K562 (cell line): Measurements from ENCODE around the gene NRP1. TPM values are rescaled to one million over a fixed set of nuclear protein-coding genes. Genes with fewer than 3 reads are reported as not detected.

ENCODE experiments used
- ATAC-seq: fragments of 200-7000 bp; cut with Tn5 transposase; 3 replicates; pipeline ENCODE4 v1.9.1; 2020; ENCODE audit warnings: moderate library complexity
- BruUV-seq: library from RNA; stranded (reverse); fragments of 400-500 nt; replicated peaks from 2 replicates; lab custom pipeline; 2021; lab: Mats Ljungman, UMichigan
- CTCF ChIA-PET: fragments of 300-600 bp; formaldehyde crosslinking; extraction: SDS; loops from one replicate; lab custom pipeline; 2021; ENCODE audit warnings: low intra/inter-chr PET ratio; lab: Yijun Ruan, JAX
- POLR2A ChIA-PET: fragments of 300-600, 350-650 bp; sonication (Branson Sonifier 250); formaldehyde crosslinking; extraction: SDS; loops from one replicate; lab custom pipeline; 2021; ENCODE audit warnings: antibody characterized with exemption, inconsistent platforms; lab: Yijun Ruan, JAX
- DNase-seq, 4 experiments: peaks; one replicate each; pipeline versions ENCODE4 v3.0.0 to v3.0.0-alpha.2; 2011 to 2018; ENCODE audit warnings: low spot score in 3 of 4, mixed read lengths in 3 of 4; ENCODE audit errors: extremely low read depth in 1 of 4
- FAIRE-seq: peaks from 2 replicates; lab custom pipeline; 2011; peaks lifted over from hg19 to GRCh38; lab: Jason Lieb, UNC
- H2AFZ ChIP-seq: 2 replicates; pipeline ENCODE4 v1.6.0; 2011; ENCODE audit warnings: low read depth, low read length, control low read depth, inconsistent platforms
- H3K27ac ChIP-seq: fragments of 200-600 bp; 3 replicates; pipeline ENCODE4 v1.8.0; 2011; ENCODE audit warnings: low read depth, mild to moderate bottlenecking, control low read depth, inconsistent platforms, low read length, moderate library complexity, mixed read lengths; ENCODE audit errors: extremely low read depth
- H3K27me3 ChIP-seq, 2 experiments: fragments of 300-600 bp in 1 of 2; 2 replicates in 1 of 2; 3 replicates in 1 of 2; pipeline versions ENCODE4 v1.6.0 to v1.8.0; 2011; ENCODE audit warnings: inconsistent platforms in 2 of 2, low read length in 2 of 2, mild to moderate bottlenecking in 1 of 2, mixed read lengths in 1 of 2, moderate library complexity in 1 of 2; ENCODE audit not compliant: control insufficient read depth in 2 of 2, insufficient read depth in 2 of 2
- H3K36me3 ChIP-seq: fragments of 300-600 bp; 3 replicates; pipeline ENCODE4 v1.8.0; 2011; ENCODE audit warnings: mild to moderate bottlenecking, low read length, inconsistent platforms; ENCODE audit not compliant: control insufficient read depth, insufficient read depth
- H3K4me1 ChIP-seq, 2 experiments: fragments of 200-600 bp in 1 of 2; replicated peaks in 1 of 2; 2 replicates in 1 of 2; 3 replicates in 1 of 2; pipeline versions ENCODE4 v1.5.1 to v1.8.0; 2011; ENCODE audit warnings: inconsistent platforms in 2 of 2, low read length in 2 of 2, mild to moderate bottlenecking in 1 of 2, mixed read lengths in 1 of 2, moderate library complexity in 1 of 2; ENCODE audit not compliant: control insufficient read depth in 2 of 2, insufficient read depth in 2 of 2
- H3K4me2 ChIP-seq: 2 replicates; pipeline ENCODE4 v1.6.1; 2011; ENCODE audit warnings: low read length, control low read depth, inconsistent platforms, mixed read lengths; ENCODE audit not compliant: insufficient read depth
- H3K4me3 ChIP-seq: fragments of 200-600 bp; sonication (generic), shearing (Covaris generic); 2 replicates; pipeline ENCODE4 v1.5.1; 2016; ENCODE audit warnings: control low read depth, inconsistent platforms
- H3K79me2 ChIP-seq: fragments of 200-600 bp; 3 replicates; pipeline ENCODE4 v1.8.0; 2011; ENCODE audit warnings: low read length, inconsistent platforms; ENCODE audit not compliant: control insufficient read depth, insufficient read depth
- H3K9ac ChIP-seq, 2 experiments: 2 replicates each; pipeline versions ENCODE4 v1.6.0 to v1.6.1; 2011; ENCODE audit warnings: low read depth in 2 of 2, low read length in 2 of 2, control low read depth in 1 of 2, inconsistent platforms in 1 of 2, mild to moderate bottlenecking in 1 of 2, mixed read lengths in 1 of 2; ENCODE audit not compliant: insufficient read depth in 1 of 2
- H3K9me1 ChIP-seq: one replicate; pipeline ENCODE4 v1.6.0; 2011; ENCODE audit warnings: inconsistent platforms, mild to moderate bottlenecking, low read length, moderate library complexity; ENCODE audit not compliant: control insufficient read depth, insufficient read depth
- H3K9me3 ChIP-seq: replicated peaks from 2 replicates; pipeline ENCODE4 v1.5.1; 2011; ENCODE audit warnings: low read depth, low read length, inconsistent platforms; ENCODE audit not compliant: control insufficient read depth, insufficient read depth
- H4K20me1 ChIP-seq: replicated peaks from 2 replicates; pipeline ENCODE4 v1.6.1; 2011; ENCODE audit warnings: low read length, inconsistent platforms, mixed read lengths; ENCODE audit not compliant: control insufficient read depth, insufficient read depth
- BRF2 ChIP-seq: IDR thresholded peaks from 3 replicates; pipeline ENCODE4 v1.6.1; 2011; ENCODE audit warnings: borderline replicate concordance, mild to moderate bottlenecking; ENCODE audit not compliant: insufficient read length, insufficient read depth
- KLF13 ChIP-seq: fragments of 450-650 bp; IDR thresholded peaks from 2 replicates; pipeline ENCODE4 v1.6.1; 2016; ENCODE audit warnings: missing genetic modification characterization, low read depth, mild to moderate bottlenecking, missing compliant biosample characterization, moderate library complexity, borderline replicate concordance
- WGBS: fragments of 100-300 bp; shearing (Covaris generic); methylation state at CpG from one replicate; pipeline ENCODE4 v1.1.6; 2016; ENCODE audit warnings: low coverage, mixed read lengths; ENCODE audit not compliant: insufficient coverage; ENCODE audit errors: missing lambda C conversion rate; 5-methylcytosine and 5-hydroxymethylcytosine counted together
- in situ Hi-C: fragments of 300-500 bp; cut with MboI; formaldehyde crosslinking; loops from 4 replicates; pipeline ENCODE4 v1.15.0; 2018; ENCODE audit warnings: inconsistent platforms, mixed read lengths
- intact Hi-C: fragments of 100-400 bp; cut with micrococcal nuclease; formaldehyde crosslinking; loops from 2 replicates; pipeline ENCODE4 v1.14.2; 2022
- polyA plus RNA-seq, 8 experiments: library from polyadenylated mRNA; depleted of rRNA in 4 of 8; stranded (reverse) in 5 of 8; unstranded in 3 of 8; fragments of >200 nt; fragmentation: Nextera tagmentation in 2 of 8; fragmentation: Illumina TruSeq in 1 of 8; extraction: Ambion mirVana in 2 of 8; extraction: Trizol in 1 of 8; gene quantifications; 2 replicates each; pipeline versions ENCODE4 v1.2.1 to v1.2.3, GENCODE V29; 2011 to 2014; ENCODE audit warnings: inconsistent platforms in 1 of 8, missing spikeins in 1 of 8
- total RNA-seq, 7 experiments: library from RNA; depleted of rRNA in 6 of 7; stranded (reverse); fragments of >200 nt in 6 of 7; fragmentation: Illumina TruSeq in 2 of 7; extraction: Trizol in 2 of 7; gene quantifications; 2 replicates each; pipeline versions ENCODE4 v1.2.1 to v1.2.3, GENCODE V29; 2011 to 2021; ENCODE audit warnings: low replicate concordance in 1 of 7

NRP1 gene
- total and polyA plus RNA-seq, 9 of the 15 experiments (the other 6 are each of a cell fraction or from before 2014, with no cell fraction given), result 0.01 to 0.38 (median 0.04) TPM; not detected in 5

GRCh38 chr10:33162248-33162575, 172.3 kb downstream of the NRP1 start (continued):
- no peak for TF ChIP-seq BRF2

- 0% methylated on average over 6 of the region's 6 CpGs for WGBS
- H3K27ac ChIP-seq, result no peak overlapping the region
- no peaks in the 10 kb centered on the region for H3K9me3 ChIP-seq
- no peak for TF ChIP-seq KLF13 (tag)
- ChIA-PET CTCF (no interaction called here), POLR2A (no interaction called here)
- no peak overlapping the region for H3K4me3 ChIP-seq
- BruUV-seq, result no TSS peak
- DNase-seq (no peak), FAIRE-seq (no peak), ATAC-seq (no peak)
- H3K4me2 ChIP-seq, result no peak overlapping the region
- H3K27me3 ChIP-seq, result peaks cover 2 to 6% of the 10 kb centered on the region in 2 experiments; a peak in 1 of 5 replicates
- no peak overlapping the region for H3K9ac ChIP-seq
- no peaks in the 10 kb centered on the region for H3K4me1 ChIP-seq
- H4K20me1 ChIP-seq, result no peaks in the 10 kb centered on the region; the same call in 1 of the 2 replicates
- no peaks in the 10 kb centered on the region for H3K79me2 ChIP-seq
- intact Hi-C loops (no loop called here), in situ Hi-C loops (no loop called here)
- no peaks in the 10 kb centered on the region for H3K36me3 ChIP-seq
- H2AFZ ChIP-seq, result no peak overlapping the region
- no peaks in the 10 kb centered on the region for H3K9me1 ChIP-seq
Measured at GRCh38 chr10:33161550-33162247, 172.8 kb downstream of the NRP1 start.
